LNCAP (cell line): ENCODE results near the gene SMPD3.

Experiments used
- CTCF ChIP-seq: fragments of 450-650 bp; IDR thresholded peaks from 2 replicates; pipeline ENCODE4 v1.5.1; 2017; ENCODE audit warnings: mild to moderate bottlenecking

SMPD3 gene

GRCh38 chr16:68346892-68347480 is 101.3 kb downstream of the SMPD3 start:
- no peak for TF ChIP-seq CTCF

GRCh38 chr16:68345958-68346635 is 102.2 kb downstream of the SMPD3 start:
- TF ChIP-seq CTCF: no peak

GRCh38 chr16:68345351-68345810 is 102.9 kb downstream of the SMPD3 start:
- TF ChIP-seq CTCF: no peak

- TF ChIP-seq CTCF: no peak
These were observed 104.1 kb downstream of the SMPD3 start for GRCh38 chr16:68344252-68344651.

GRCh38 chr16:68343137-68343536 is 105.2 kb downstream of the SMPD3 start:
- TF ChIP-seq CTCF: no peak

GRCh38 chr16:68342620-68343019 is 105.7 kb downstream of the SMPD3 start:
- no peak for TF ChIP-seq CTCF

GRCh38 chr16:68339214-68339613 is 109.1 kb downstream of the SMPD3 start:
- TF ChIP-seq CTCF: no peak
